ENCODE measurements around the gene OPHN1. TPM values are rescaled to one million over a fixed set of nuclear protein-coding genes. Genes with fewer than 3 reads are reported as not detected.

The OPHN1 gene
- total RNA-seq, 1 donor from 2014 or later: 5.3 TPM

DNA sequence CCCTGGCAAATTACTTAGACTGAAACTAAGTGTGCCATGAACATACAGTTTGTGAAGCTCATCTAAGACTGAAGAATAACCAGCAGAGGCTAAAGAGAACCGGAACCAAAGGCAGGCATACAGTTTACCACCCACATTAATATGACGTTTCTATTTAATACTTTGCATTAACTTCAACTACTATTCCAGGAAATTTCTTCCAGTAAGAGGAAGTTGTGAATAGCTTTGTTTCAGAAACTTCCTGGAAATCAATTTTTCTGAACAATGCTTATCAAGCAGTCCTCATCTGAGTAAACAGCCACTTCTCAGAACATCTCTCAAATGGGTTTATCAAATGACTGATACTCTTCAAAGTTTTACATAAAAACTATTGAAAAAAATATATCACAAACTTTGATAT, 252.7 kb downstream of the OPHN1 start:
- no peak for DNase-seq (ENCODE audit: low read depth, low spot score)

DNA sequence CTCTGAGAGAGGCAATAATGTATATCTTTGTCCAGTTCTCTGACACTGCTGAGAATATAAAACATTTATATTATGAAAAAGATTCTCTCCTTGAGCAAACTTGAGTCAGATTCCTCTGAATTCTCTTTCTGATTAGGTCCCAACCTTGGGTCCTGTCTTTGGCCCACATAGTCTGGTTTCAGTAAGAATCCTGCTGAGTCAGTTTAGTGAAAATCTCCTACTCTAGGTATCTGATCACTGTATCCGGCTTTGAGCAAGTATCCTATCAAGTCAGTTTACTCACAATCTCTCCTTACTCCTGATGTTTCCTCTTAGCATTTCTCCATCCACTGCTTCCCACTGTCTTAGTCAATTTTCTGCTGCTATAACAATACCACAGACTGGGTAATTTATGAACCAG, 253.9 kb downstream of the OPHN1 start:
- DNase-seq (ENCODE audit: low read depth, low spot score): no peak

GRCh38 chrX:68177542-68177941, 255.8 kb downstream of the OPHN1 start:
- DNase-seq (ENCODE audit: low read depth, low spot score): no peak

DNA sequence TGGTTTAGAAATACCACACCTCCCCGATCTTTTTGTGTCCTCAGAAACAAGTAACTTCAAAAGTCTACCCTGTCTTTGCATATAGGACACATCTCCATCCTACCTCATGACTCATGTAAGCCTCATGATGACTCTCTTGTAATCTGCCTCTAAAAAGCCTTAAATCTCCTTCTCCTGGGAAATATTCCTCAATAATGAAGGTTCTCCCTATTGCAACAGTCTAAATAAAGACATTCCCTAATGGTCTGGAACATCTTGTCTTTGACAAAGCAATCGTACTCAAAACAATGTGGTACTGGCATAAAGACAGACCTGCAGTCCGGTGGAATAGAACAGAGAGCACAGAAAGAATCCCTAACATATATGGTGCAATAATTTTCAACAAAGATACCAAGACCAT, 257.7 kb downstream of the OPHN1 start:
- no peak for DNase-seq (ENCODE audit: low read depth, low spot score)

- peak; percentile 63 for DNase-seq (ENCODE audit: low read depth, low spot score)
Observed at GRCh38 chrX:68163441-68163840, 269.9 kb downstream of the OPHN1 start.

DNA sequence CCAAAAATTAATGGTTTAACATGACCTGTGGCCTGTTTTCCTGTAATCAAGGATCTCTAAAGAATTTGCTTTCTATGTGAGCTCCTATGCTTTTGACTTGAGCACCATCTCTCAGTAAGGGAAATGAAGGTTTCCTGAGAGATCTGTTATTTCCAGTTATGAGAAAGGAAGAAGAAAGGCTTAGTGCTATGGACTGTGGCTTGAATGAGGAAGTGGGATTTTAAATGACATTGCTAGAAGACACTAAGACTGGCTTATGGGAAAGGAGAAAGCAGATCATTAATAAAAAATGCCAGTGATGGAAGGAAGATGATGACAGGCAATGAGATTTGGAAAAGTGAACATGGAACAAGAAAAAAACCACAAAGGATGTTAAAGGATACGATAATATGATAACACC, 285.4 kb downstream of the OPHN1 start:
- no peak for DNase-seq (ENCODE audit: low read depth, low spot score)

DNA sequence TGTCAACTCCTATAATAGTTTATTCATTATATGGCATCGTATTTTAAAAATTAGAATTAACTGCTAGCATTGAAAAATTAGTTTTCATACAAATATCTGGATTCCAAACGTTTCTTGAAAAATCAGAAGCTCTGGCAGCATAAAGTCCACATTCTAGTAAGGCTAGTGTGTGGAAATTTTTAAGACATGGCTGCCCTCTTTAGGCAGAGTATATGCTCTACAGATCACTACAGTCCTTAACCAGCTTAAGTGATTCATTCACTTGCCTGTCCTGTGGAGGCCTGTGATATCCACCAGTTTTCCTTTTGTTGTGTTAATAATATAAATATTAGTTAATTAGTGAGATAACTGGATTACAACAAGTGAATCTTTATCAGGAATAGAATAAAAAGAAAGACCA, 287.2 kb downstream of the OPHN1 start:
- DNase-seq (ENCODE audit: low read depth, low spot score): peak; percentile 11

DNA sequence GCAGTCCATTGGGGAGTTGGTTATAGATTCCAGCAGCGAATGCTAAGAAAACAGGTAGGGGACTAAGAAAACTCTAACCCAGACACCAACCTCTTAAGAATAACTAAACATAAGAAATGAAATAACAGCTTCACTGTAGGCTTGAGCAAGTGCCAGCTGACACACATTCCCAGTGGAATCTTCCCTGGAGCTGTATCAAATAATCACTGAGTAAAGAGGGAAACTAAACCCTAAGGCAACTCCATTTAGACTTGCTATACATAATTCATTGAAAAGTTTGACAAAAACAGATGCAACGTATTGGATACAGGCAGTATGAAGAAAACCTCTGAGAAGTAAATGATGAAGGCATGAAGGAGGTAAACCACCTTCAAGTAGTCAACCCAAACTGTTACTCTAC, 293.5 kb downstream of the OPHN1 start:
- no peak for DNase-seq (ENCODE audit: low read depth, low spot score)

- DNase-seq (ENCODE audit: low read depth, low spot score): no peak
Observed at GRCh38 chrX:68133181-68133580, 300.1 kb downstream of the OPHN1 start.

- DNase-seq (ENCODE audit: low read depth, low spot score): no peak
Observed at GRCh38 chrX:68132749-68133148, 300.5 kb downstream of the OPHN1 start.

GRCh38 chrX:68121835-68122234, 311.5 kb downstream of the OPHN1 start:
- DNase-seq (ENCODE audit: low read depth, low spot score): no peak

- DNase-seq (ENCODE audit: low read depth, low spot score): no peak
Observed at GRCh38 chrX:68121371-68121770, 311.9 kb downstream of the OPHN1 start.

GRCh38 chrX:68115371-68115770, 317.9 kb downstream of the OPHN1 start:
- no peak for DNase-seq (ENCODE audit: low read depth, low spot score)

DNA sequence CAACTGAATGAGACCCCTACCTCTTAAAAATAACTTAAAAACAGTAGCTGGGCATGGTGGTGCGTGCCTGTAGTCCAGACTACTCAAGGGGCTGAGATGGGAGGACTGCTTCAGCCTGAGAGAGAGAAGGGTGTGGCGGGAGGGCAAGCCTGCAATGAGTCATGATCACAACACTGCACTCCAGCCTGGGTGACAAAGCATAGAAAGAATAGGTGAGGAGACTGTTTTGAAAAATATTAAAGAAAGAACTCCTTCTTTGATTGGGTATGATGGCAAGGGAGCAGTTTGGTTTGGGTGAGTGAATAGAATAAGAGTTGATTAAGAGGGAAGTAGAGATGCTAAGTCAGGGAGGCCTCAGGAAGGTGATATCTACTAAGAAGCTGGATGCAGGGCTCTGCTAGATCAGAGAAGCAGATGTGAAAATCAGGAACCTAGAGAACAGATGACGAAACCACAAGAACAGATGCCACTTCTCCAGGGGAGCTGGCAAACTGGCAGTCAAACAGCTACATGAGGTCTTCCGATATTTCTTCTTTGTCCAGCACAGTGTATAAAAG, 318.6 kb downstream of the OPHN1 start:
- no peak for DNase-seq (ENCODE audit: low read depth, low spot score)

- no peak for DNase-seq (ENCODE audit: low read depth, low spot score)
Observed at GRCh38 chrX:68113837-68114572, 319.3 kb downstream of the OPHN1 start.

DNA sequence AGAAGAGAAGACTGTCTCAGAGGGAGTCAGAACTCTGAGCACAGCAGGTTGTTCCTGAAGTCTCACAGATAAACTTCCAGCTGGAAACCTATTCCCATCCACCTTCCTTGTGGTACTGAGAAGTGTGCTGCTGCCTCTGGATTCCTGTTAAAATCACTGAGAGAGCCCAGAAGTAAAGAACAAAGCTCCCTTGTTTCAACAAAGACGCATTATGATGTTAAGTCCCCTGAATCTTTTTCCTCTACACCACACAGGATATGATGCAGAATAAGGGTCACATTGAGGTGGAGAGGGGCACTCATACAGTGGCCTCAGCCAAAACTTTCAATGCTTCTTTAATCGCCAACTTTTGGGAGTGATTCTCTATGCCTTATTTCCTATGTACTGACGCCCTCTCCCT, 321.0 kb downstream of the OPHN1 start:
- no peak for DNase-seq (ENCODE audit: low read depth, low spot score)

GRCh38 chrX:68109162-68109561, 324.1 kb downstream of the OPHN1 start:
- DNase-seq (ENCODE audit: low read depth, low spot score): no peak

GRCh38 chrX:68098431-68098830, 334.9 kb downstream of the OPHN1 start:
- DNase-seq (ENCODE audit: low read depth, low spot score): no peak

GRCh38 chrX:68090266-68090665, 343.0 kb downstream of the OPHN1 start:
- DNase-seq (ENCODE audit: low read depth, low spot score): no peak

DNA sequence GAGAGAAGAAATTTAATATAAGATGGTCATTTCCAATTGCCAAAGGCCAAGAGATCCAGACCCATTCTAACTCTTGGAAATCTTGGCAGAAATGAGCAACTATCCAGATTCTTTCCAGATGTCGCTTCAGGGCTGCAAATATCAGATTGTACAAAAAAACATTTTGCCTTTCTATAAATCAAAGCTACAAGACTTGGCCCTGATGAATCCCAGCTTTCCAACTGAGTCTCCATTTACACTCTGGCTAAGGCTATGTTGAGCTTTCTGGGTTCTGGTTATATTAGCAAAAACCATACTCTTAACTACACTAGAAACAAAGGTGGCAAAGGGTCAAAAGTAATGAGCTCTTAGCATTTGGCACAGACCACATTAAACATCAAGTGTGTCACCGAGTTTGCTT, 345.8 kb downstream of the OPHN1 start:
- no peak for DNase-seq (ENCODE audit: low read depth, low spot score)

DNA sequence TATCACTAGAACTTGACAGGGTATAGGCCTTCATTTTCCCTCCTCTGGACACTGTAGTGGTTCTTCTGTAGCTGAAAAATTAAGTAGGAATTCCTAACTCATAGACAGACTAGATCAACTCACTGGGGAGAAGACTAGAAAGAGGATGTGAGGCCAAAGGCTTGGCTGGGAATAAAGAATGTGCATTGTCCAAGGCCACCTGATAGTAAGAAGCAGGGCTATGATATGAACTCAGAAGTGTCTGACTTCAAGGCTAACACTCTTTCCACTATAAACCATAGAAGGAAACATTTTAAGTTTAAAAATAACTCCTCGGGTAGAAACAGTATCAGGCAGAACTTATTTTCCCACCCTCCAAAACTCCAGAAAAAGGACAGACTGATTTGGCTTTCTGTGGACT, 346.6 kb downstream of the OPHN1 start:
- no peak for DNase-seq (ENCODE audit: low read depth, low spot score)

DNA sequence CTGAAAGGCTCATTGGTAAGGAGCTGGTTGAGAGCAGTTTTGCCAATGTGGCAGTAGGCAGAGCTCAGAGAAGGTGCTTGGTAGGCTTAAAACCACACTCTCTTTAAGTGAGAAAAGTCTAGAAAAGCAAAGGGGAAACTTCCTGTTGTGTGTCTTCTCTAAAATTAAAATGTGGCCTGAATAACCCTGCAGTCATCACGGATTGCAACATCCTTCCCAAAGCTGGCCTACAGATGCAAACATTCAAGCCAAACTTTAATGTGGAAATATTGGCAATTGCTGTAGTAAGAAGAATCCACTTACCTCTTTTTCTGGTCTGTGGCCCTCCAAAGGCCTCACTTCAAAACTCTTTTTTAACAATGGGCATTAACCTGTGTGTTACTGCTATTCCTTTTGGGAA, 348.5 kb downstream of the OPHN1 start:
- DNase-seq (ENCODE audit: low read depth, low spot score): no peak

DNA sequence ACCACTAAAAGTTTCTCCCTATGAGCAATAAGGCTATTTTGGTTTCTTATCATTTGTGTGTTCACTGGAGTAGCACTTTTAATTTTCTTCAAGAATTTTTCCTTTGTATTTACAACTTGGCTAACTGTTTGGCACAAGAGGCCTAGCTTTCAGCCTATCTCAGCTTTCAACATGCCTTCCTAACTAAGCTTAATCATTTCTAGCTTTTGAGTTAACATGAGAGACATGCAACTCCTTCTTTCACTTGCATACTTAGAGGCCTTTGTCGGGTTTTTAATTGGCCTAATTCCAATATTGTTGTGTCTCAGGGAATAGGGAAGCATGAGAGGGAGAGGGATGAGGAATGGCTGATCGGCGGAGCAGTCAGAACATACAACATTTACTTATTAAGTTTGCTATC, 349.8 kb downstream of the OPHN1 start:
- DNase-seq (ENCODE audit: low read depth, low spot score): no peak

GRCh38 chrX:68079961-68080360, 353.3 kb downstream of the OPHN1 start:
- no peak for DNase-seq (ENCODE audit: low read depth, low spot score)

All from pulmonary artery endothelial cell (primary cell).